MM.1S (cell line): ENCODE results near the gene UGCG.

Source experiments
- DNase-seq: peaks from one replicate; pipeline ENCODE4 v3.0.0-alpha.2; 2015
- H2AFZ ChIP-seq: fragments of 300-600 bp; sonication (generic); 2 replicates; pipeline ENCODE4 v1.6.0; 2016; ENCODE audit warnings: antibody characterized with exemption, low read length
- H3F3A ChIP-seq: fragments of 300-600 bp; sonication (generic); 2 replicates; pipeline ENCODE4 v1.6.1; 2016; ENCODE audit warnings: mild to moderate bottlenecking, antibody characterized with exemption, low read length, moderate library complexity, mixed read lengths; ENCODE audit not compliant: insufficient read depth
- H3K27ac ChIP-seq: fragments of 300-600 bp; sonication (generic); 2 replicates; pipeline ENCODE4 v1.5.1; 2016; ENCODE audit warnings: mild to moderate bottlenecking, low read length
- H3K27me3 ChIP-seq: fragments of 300-600 bp; sonication (generic); replicated peaks from 2 replicates; pipeline ENCODE4 v1.6.0; 2016; ENCODE audit warnings: low read length; ENCODE audit not compliant: insufficient read depth
- H3K36me3 ChIP-seq: fragments of 300-600 bp; sonication (generic); replicated peaks from 2 replicates; pipeline ENCODE4 v1.6.1; 2016; ENCODE audit warnings: mild to moderate bottlenecking, low read length, mixed read lengths; ENCODE audit not compliant: insufficient read depth
- H3K4me1 ChIP-seq: fragments of 300-600 bp; sonication (generic); 2 replicates; pipeline ENCODE4 v1.6.1; 2016; ENCODE audit warnings: low read length, mixed read lengths
- H3K4me2 ChIP-seq: fragments of 300-600 bp; sonication (generic); 2 replicates; pipeline ENCODE4 v1.6.0; 2016; ENCODE audit warnings: low read depth, low read length
- H3K4me3 ChIP-seq: fragments of 300-600 bp; sonication (generic); 2 replicates; pipeline ENCODE4 v1.5.1; 2016; ENCODE audit warnings: low read length, mixed read lengths
- H3K79me2 ChIP-seq: fragments of 300-600 bp; sonication (generic); 2 replicates; pipeline ENCODE4 v1.6.1; 2016; ENCODE audit warnings: mixed run types, low read length, mixed read lengths
- H3K9ac ChIP-seq: fragments of 300-600 bp; sonication (generic); 2 replicates; pipeline ENCODE4 v1.6.1; 2016; ENCODE audit warnings: low read length, mixed read lengths
- H3K9me2 ChIP-seq: fragments of 300-600 bp; sonication (generic); replicated peaks from 2 replicates; pipeline ENCODE4 v1.6.1; 2016; ENCODE audit warnings: mild to moderate bottlenecking, low read length, mixed read lengths; ENCODE audit not compliant: insufficient read depth
- H3K9me3 ChIP-seq: fragments of 300-600 bp; sonication (generic); replicated peaks from 2 replicates; pipeline ENCODE4 v1.6.1; 2016; ENCODE audit warnings: mild to moderate bottlenecking, low read length, mixed read lengths; ENCODE audit not compliant: insufficient read depth
- H4K20me1 ChIP-seq: fragments of 300-600 bp; sonication (generic); 2 replicates; pipeline ENCODE4 v1.6.1; 2016; ENCODE audit warnings: mild to moderate bottlenecking, low read length, moderate library complexity, mixed read lengths; ENCODE audit not compliant: insufficient read depth
- EZH2 ChIP-seq: fragments of 300-600 bp; sonication (generic); optimal IDR thresholded peaks from 2 replicates; pipeline ENCODE3; 2017; ENCODE audit warnings: low read depth, mild to moderate bottlenecking, antibody characterized with exemption, low read length, mixed read lengths
- EZH2phosphoT487 ChIP-seq: fragments of 300-600 bp; sonication (generic); IDR thresholded peaks from 2 replicates; pipeline ENCODE4 v1.6.1; 2018; ENCODE audit warnings: antibody characterized with exemption, low read length
- TF ChIP-seq, protein P1 (sequence below): fragments of 300-600 bp; sonication (generic); IDR thresholded peaks from 2 replicates; pipeline ENCODE4 v1.5.1; 2016; ENCODE audit warnings: antibody characterized with exemption, low read length, mixed read lengths

Gene UGCG

DNA sequence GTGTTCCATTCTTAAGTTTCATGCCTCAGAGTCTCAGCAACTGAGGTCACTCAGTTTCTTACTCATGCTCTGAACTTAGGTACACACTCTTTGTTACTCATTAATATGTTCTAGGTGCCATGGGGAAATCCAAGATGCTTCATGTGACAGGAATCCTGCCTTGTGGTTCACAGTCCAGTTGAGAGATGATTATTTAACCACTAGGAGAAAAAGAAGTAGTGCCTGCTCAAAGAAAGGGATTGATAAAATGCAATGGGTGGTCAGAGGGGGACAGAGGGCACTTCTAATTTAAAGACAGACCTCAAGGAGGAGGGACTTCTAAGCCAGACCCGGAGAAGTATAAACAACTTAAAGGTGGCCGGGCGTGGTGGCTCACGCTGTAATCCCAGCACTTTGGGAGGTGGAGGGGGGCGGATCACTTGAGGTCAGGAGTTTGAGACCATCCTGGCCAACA lies 69.0 kb downstream of the UGCG start:
- Histone ChIP-seq H2AFZ (no peak overlapping the region), H3K79me2 (no peaks in the 10 kb centered on the region), H3F3A (no peaks in the 10 kb centered on the region), H3K9me3 (no peaks in the 10 kb centered on the region), H3K27me3 (no peaks in the 10 kb centered on the region), H3K4me2 (no peak overlapping the region), H3K4me1 (no peaks in the 10 kb centered on the region), H4K20me1 (no peaks in the 10 kb centered on the region), H3K9ac (no peak overlapping the region), H3K36me3 (no peaks in the 10 kb centered on the region), H3K9me2 (no peaks in the 10 kb centered on the region), H3K4me3 (no peak overlapping the region), H3K27ac (no peak overlapping the region)
- no peak for DNase-seq
- TF ChIP-seq, protein P1, sequence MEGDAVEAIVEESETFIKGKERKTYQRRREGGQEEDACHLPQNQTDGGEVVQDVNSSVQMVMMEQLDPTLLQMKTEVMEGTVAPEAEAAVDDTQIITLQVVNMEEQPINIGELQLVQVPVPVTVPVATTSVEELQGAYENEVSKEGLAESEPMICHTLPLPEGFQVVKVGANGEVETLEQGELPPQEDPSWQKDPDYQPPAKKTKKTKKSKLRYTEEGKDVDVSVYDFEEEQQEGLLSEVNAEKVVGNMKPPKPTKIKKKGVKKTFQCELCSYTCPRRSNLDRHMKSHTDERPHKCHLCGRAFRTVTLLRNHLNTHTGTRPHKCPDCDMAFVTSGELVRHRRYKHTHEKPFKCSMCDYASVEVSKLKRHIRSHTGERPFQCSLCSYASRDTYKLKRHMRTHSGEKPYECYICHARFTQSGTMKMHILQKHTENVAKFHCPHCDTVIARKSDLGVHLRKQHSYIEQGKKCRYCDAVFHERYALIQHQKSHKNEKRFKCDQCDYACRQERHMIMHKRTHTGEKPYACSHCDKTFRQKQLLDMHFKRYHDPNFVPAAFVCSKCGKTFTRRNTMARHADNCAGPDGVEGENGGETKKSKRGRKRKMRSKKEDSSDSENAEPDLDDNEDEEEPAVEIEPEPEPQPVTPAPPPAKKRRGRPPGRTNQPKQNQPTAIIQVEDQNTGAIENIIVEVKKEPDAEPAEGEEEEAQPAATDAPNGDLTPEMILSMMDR, result no peak
- TF ChIP-seq EZH2, result no peak
- TF ChIP-seq EZH2phosphoT487, result no peak

DNA sequence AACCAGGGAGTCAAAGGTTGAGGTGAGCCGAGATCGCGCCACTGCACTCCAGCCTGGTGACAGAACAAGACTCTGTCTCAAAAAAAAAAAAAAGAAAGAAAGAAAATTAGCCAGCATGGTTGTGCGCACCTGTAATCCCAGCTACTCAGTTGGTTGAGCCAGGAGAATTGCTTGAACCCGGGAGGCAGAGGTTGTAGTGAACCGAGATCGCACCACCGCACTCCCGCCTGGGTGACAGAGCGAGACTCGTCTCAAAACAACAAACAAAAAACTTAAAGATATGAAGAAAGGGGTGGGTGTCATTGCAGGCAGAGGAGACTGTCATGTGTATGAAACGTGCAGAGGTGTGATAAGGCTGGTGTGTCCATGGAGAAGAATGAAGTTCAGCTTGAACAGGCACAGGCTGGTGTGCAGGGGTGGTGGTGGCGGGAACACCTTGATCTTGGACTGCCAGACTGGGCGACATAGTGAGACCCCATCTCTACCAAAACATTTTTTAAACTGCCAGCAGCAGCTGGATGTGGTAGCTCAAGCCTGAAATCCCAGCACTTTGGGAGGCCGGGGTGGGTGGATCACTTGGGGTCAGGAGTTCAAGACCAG lies 69.6 kb downstream of the UGCG start:
- H4K20me1 ChIP-seq, result no peaks in the 10 kb centered on the region
- H3K36me3 ChIP-seq, result no peaks in the 10 kb centered on the region
- no peaks in the 10 kb centered on the region for H3K79me2 ChIP-seq
- no peak overlapping the region for H3K4me3 ChIP-seq
- H3K9ac ChIP-seq, result no peak overlapping the region
- H3K27ac ChIP-seq, result no peak overlapping the region
- no peaks in the 10 kb centered on the region for H3K9me3 ChIP-seq
- H2AFZ ChIP-seq, result no peak overlapping the region
- TF ChIP-seq, protein P1, result no peak
- TF ChIP-seq EZH2phosphoT487, result no peak
- TF ChIP-seq EZH2, result no peak
- no peaks in the 10 kb centered on the region for H3K27me3 ChIP-seq
- H3K4me1 ChIP-seq, result no peaks in the 10 kb centered on the region
- DNase-seq, result no peak
- H3K9me2 ChIP-seq, result no peaks in the 10 kb centered on the region
- H3K4me2 ChIP-seq, result no peak overlapping the region
- H3F3A ChIP-seq, result no peaks in the 10 kb centered on the region

DNA sequence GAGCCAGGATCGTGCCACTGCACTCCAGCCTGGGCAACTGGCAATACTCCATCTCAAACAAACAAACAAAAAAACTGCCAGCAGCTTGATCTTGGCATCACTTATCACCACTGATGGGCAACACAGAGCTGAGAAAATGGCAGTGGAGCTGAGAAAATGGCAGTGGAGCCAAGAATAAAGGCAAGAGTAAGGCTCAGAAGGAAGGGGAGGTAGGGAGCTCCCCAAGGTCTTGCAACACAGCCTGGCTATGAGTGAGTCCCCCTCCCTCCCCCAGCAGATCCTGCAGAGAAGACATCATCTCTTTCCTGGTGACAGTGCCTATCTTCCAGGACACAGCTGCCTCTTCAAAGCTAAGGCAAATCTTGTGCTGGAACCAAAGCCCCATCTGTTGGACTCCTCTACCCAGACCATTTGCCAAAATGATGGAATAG lies 70.3 kb downstream of the UGCG start:
- Histone ChIP-seq H2AFZ (no peak overlapping the region), H3K27ac (no peak overlapping the region), H3K27me3 (no peaks in the 10 kb centered on the region), H3K4me3 (no peak overlapping the region), H4K20me1 (no peaks in the 10 kb centered on the region), H3K79me2 (no peaks in the 10 kb centered on the region), H3K9me3 (no peaks in the 10 kb centered on the region), H3F3A (no peaks in the 10 kb centered on the region), H3K4me1 (no peaks in the 10 kb centered on the region), H3K9ac (no peak overlapping the region), H3K9me2 (no peaks in the 10 kb centered on the region), H3K36me3 (no peaks in the 10 kb centered on the region), H3K4me2 (no peak overlapping the region)
- TF ChIP-seq, protein P1, result no peak
- TF ChIP-seq EZH2phosphoT487, result no peak
- TF ChIP-seq EZH2, result no peak
- DNase-seq, result no peak
